Fibroblast of lung (primary cell): ENCODE data around the gene HNRNPAB.

ENCODE experiments used
- CTCF ChIP-seq, 2 donors: IDR thresholded peaks in 1 of 2; conservative IDR thresholded peaks in 1 of 2; 1 replicate in 1 of 2; 2 replicates in 1 of 2; pipeline ENCODE4 v1.5.1; 2011 to 2012; ENCODE audit warnings: low read length in 2 of 2, control low read depth in 1 of 2, inconsistent platforms in 1 of 2, low read depth in 1 of 2, mild to moderate bottlenecking in 1 of 2
- EZH2 ChIP-seq: IDR thresholded peaks from 2 replicates; pipeline ENCODE4 v1.5.1; 2012; ENCODE audit warnings: low read length, control low read depth, mild to moderate bottlenecking; ENCODE audit errors: missing control alignments

GRCh38 chr5:178237431-178238312 lies 33.3 kb downstream of the HNRNPAB start:
- TF ChIP-seq CTCF (conservative IDR thresholded peaks at IDR 0.05 in 1 of 2, IDR thresholded peaks at IDR 0.05 in 1 of 2; ENCODE audit: low read depth in 1 of 2, low read length in 2 of 2): no peak
- TF ChIP-seq EZH2: no peak
